ENCODE measurements around the gene GNPDA1.

Gene GNPDA1

GRCh38 chr5:142032150-142032549, 19.3 kb upstream of the GNPDA1 start:
- Histone ChIP-seq H3K4me1 (ENCODE audit: control insufficient read depth in 1 of 2, insufficient read depth in 1 of 2, low read depth in 1 of 2, low read length in 1 of 2) (no peaks in the 10 kb centered on the region), H3K27me3 (peaks cover 24% of the 10 kb centered on the region), H3K36me3 (no peaks in the 10 kb centered on the region), H3K27ac (no peak overlapping the region), H3K9me3 (no peaks in the 10 kb centered on the region), H3K4me3 (ENCODE audit: low read depth in 1 of 2, low read length in 1 of 2) (no peak overlapping the region)
- no peak for TF ChIP-seq CTCF (IDR thresholded peaks at IDR 0.05)

GRCh38 chr5:142025637-142026036, 12.8 kb upstream of the GNPDA1 start:
- H3K4me3 ChIP-seq (ENCODE audit: low read depth in 1 of 2, low read length in 1 of 2) = peak overlapping the region; percentile 53 to 64
- H3K36me3 ChIP-seq = no peaks in the 10 kb centered on the region
- no peak for TF ChIP-seq CTCF (IDR thresholded peaks at IDR 0.05)
- H3K4me1 ChIP-seq (ENCODE audit: control insufficient read depth in 1 of 2, insufficient read depth in 1 of 2, low read depth in 1 of 2, low read length in 1 of 2) = peaks cover 0 to 7% of the 10 kb centered on the region in 2 experiments
- H3K27me3 ChIP-seq = peaks cover 29% of the 10 kb centered on the region
- H3K9me3 ChIP-seq = no peaks in the 10 kb centered on the region
- H3K27ac ChIP-seq = no peak overlapping the region

GRCh38 chr5:142024771-142025304, 12.0 kb upstream of the GNPDA1 start:
- peak overlapping the region; percentile 80 for H3K27ac ChIP-seq
- H3K4me3 ChIP-seq (ENCODE audit: low read depth in 1 of 2, low read length in 1 of 2) = peak overlapping the region; percentile 53 to 64
- peaks cover 0 to 7% of the 10 kb centered on the region in 2 experiments for H3K4me1 ChIP-seq (ENCODE audit: control insufficient read depth in 1 of 2, insufficient read depth in 1 of 2, low read depth in 1 of 2, low read length in 1 of 2)
- H3K27me3 ChIP-seq = peaks cover 21% of the 10 kb centered on the region
- peak; percentile 18 for TF ChIP-seq CTCF (IDR thresholded peaks at IDR 0.05)
- no peaks in the 10 kb centered on the region for H3K9me3 ChIP-seq
- H3K36me3 ChIP-seq = no peaks in the 10 kb centered on the region

- Histone ChIP-seq H3K27ac (no peak overlapping the region), H3K4me3 (ENCODE audit: low read depth in 1 of 2, low read length in 1 of 2) (no peak overlapping the region)
- TF ChIP-seq CTCF (IDR thresholded peaks at IDR 0.05) = no peak
These were observed 11.0 kb upstream of the GNPDA1 start for GRCh38 chr5:142023836-142024235.

GRCh38 chr5:142020122-142020659, 7.4 kb upstream of the GNPDA1 start:
- H3K36me3 ChIP-seq = no peaks in the 10 kb centered on the region
- peaks cover 18 to 19% of the 10 kb centered on the region in 2 experiments for H3K4me1 ChIP-seq (ENCODE audit: control insufficient read depth in 1 of 2, insufficient read depth in 1 of 2, low read depth in 1 of 2, low read length in 1 of 2)
- TF ChIP-seq CTCF (IDR thresholded peaks at IDR 0.05) = no peak
- H3K9me3 ChIP-seq = no peaks in the 10 kb centered on the region
- peaks cover 17% of the 10 kb centered on the region for H3K27me3 ChIP-seq
- no peak overlapping the region for H3K4me3 ChIP-seq (ENCODE audit: low read depth in 1 of 2, low read length in 1 of 2)
- no peak overlapping the region for H3K27ac ChIP-seq

More at GRCh38 chr5:142023836-142024235, 11.0 kb upstream of the GNPDA1 start:
- Histone ChIP-seq H3K4me1 (ENCODE audit: control insufficient read depth in 1 of 2, insufficient read depth in 1 of 2, low read depth in 1 of 2, low read length in 1 of 2) (peaks cover 0 to 7% of the 10 kb centered on the region in 2 experiments), H3K27me3 (peaks cover 21% of the 10 kb centered on the region), H3K9me3 (no peaks in the 10 kb centered on the region), H3K36me3 (no peaks in the 10 kb centered on the region)
